ENCODE measurements around the gene MLYCD. TPM values are rescaled to one million over a fixed set of nuclear protein-coding genes. Genes with fewer than 3 reads are reported as not detected.

The MLYCD gene
- total RNA-seq = 1.2 and 1.4 TPM in 2 replicates

DNA sequence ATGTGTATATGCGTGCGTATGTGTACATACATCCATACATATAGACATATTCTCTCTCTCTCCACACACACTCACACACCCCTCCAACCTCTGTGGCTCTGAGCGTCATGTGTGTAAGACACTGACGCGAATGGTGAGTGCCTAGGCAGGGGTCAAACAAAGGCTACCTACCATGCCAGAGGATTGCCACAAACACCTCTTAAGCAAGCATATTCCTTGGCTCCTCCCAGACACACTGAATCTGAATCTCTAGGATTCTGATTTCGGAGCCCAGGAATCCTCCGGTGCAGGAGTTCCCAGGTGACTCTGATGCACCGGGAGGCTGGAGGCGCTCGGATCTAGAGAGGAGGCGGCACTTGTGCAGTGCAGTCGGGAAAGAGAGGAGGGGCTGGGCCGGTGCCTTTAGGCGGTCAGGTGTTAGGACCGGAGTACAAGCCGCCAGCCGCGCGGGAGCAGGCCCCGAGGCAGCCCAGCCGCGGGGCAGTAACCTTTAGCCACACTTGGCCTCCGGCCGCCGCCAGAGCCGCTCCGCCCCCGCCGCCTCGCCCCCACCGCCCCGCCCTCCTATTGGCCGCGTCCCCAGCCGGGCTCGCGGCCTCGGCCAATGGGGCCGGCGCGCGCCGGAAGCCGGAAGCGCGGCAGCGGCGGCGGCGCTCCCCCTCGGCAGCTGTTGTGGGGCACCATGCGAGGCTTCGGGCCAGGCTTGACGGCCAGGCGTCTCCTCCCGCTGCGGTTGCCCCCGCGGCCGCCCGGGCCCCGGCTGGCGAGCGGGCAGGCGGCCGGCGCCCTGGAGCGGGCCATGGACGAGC is at the start of gene MLYCD:
MLYCD (plus strand) TSS at position 653 of the 809 bp plus-strand sequence; CDS start at position 683, 30 bp downstream.

DNA sequence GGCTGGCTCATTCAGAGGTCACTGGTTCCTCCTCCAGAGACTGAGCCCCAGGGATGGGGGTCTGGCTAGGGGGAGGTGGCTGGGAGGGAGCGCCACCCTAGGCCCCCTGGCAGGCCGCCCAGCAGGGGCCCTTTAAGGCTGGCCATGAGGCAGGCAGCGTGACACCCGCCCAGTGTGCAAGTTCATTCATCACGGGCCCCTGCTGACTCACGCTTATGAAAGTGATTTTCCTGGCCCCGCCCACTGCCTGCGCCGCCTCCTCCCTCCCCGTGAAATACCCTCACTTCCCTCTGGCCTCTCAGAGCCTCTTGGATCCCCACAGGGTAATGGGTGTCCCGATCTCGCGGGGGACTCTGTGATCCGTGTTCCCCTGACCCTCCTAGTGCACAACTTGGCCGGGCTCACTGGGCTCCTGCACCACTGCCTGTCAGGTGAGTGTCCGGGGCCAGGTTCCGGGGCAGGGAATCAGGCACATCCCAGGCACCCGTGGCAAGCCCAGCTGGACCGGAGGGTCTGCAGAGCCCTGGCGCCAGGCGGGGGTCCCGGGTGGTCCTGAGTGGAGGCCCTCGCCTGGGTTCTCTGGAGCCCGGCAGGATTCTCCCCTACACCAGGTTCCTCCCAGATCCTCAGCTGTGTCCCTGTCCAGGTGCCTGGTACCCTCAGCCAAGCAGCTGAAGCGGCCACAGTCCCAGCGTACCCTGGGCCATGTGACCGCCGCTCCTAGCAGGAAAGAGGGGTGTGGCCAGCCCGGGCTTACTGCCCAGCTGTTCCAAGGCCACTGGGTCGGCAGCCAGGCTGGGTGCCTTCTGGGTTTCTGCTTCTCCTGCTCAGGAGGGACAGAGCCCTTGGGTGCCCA is 54.3 kb downstream of the MLYCD start, which contains the start of gene OSGIN1:
OSGIN1 (plus strand) TSS at position 301 of the 856 bp plus-strand sequence. CDS start 4,432 bp downstream, outside the sequence.

DNA sequence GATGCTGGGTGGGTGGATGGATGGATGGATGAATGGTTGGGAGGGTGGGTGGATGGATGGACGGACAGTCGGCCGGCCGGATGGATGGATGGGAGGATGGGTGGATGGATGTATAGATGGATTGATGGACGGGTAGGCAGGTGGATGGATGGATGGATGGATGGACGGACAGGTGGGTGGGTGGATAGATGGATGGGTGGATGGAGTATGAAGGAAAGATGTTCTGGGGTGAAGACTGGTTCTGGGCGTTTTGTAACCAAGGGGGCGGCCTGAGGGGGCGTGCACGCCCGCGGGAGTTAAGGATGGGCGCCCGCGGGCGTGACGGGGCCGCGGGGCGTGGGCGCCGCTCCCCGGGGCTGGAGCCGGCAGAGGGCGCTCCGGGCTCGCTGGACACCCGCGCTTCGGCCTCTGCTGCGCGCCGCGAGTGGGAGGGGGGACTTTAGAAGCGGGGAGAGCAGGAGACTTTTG is 69.0 kb downstream of the MLYCD start, which contains the start of gene NECAB2:
NECAB2 (plus strand) TSS at position 407 of the 468 bp plus-strand sequence. CDS start 405 bp downstream, outside the sequence.

Other genes with a start within 250 kb of the MLYCD start
- 32.2 and 61.1 TPM in 2 replicates for gene HSBP1, start 91.1 kb upstream of the MLYCD start, total RNA-seq
- gene OSGIN1, start 54.1 kb downstream of the MLYCD start, total RNA-seq = 1.2 and 2.1 TPM in 2 replicates
- gene NECAB2, start 69.1 kb downstream of the MLYCD start, total RNA-seq = not detected in 2 replicates
- not detected in 2 replicates for gene SLC38A8, start 143.7 kb downstream of the MLYCD start, total RNA-seq
- gene MBTPS1, start 217.8 kb downstream of the MLYCD start, total RNA-seq = 56.5 and 72.5 TPM in 2 replicates
- gene HSDL1, start 246.1 kb downstream of the MLYCD start, total RNA-seq = 12.0 and 13.5 TPM in 2 replicates
- gene DNAAF1, start 246.2 kb downstream of the MLYCD start, total RNA-seq = not detected in 2 replicates